Measurements from ENCODE around the gene ZNF609.
"Not testable (repeated sequence)": the region's sequence is repeated elsewhere in the genome, so short reads cannot be mapped to it uniquely, and the experiment has no call there.

Gene ZNF609

DNA sequence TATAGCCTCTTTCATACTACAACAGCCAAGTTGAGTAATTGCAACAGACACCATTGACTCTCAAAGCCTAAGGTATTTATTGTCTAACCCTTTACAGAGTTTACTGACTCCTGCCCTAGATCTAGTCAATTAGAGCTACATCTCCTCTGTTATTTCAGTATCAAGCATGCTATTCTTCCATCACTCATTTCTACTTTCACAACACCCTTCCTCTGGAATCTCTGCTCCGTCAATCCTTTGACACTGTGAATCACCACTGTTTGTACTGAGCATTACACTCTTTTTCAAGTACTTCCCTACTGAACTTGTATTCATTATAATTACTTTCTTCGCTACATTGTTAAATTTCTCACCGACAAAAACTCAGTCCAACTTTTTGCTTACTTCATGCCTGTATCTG lies 121.8 kb downstream of the ZNF609 start:
- H3K9me3 ChIP-seq (ENCODE audit: low read depth, low read length), result no peaks in the 10 kb centered on the region
- TF ChIP-seq POLR2AphosphoS5 (IDR thresholded peaks at IDR 0.05; ENCODE audit: borderline replicate concordance, low read depth, low read length), result no peak
- H3K36me3 ChIP-seq (ENCODE audit: insufficient read depth, low read length), result no peaks in the 10 kb centered on the region

DNA sequence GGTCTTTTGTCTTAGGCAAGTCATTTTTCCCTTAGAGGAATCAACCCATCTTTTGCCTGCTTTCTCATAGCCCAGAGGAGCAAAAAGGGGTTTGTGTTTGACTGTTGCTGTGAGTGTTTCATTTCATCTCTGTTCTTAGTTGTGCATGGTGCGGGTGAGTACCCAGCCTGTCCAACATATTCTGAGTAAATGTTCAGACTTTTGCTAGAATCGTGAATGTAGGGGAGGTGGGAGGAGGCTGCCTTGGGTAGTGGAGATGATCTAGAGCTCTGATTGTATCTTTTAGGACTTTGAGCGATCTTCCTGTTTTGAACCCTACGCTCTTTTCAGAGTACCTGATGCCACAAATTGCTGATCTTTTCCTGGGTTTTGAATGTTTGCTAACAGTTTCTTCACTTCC lies 123.1 kb downstream of the ZNF609 start:
- Histone ChIP-seq H3K9me3 (ENCODE audit: low read depth, low read length) (no peaks in the 10 kb centered on the region), H3K9ac (ENCODE audit: insufficient read length) (no peak overlapping the region), H3K27ac (no peak overlapping the region), H3K36me3 (ENCODE audit: insufficient read depth, low read length) (no peaks in the 10 kb centered on the region), H3K4me3 (no peak overlapping the region)
- no peak for DNase-seq (ENCODE audit: low read depth, low spot score)
- no peak for TF ChIP-seq EZH2 (IDR thresholded peaks at IDR 0.05)
- TF ChIP-seq POLR2AphosphoS5 (IDR thresholded peaks at IDR 0.05; ENCODE audit: borderline replicate concordance, low read depth, low read length), result no peak
- no peak for TF ChIP-seq FOXP2 (optimal IDR thresholded peaks at IDR 0.05; ENCODE audit: control extremely low read depth, extremely low read length, insufficient read depth)

More for the DNA sequence above, 121.8 kb downstream of the ZNF609 start:
- Histone ChIP-seq H3K27ac (no peak overlapping the region), H3K4me3 (no peak overlapping the region), H3K9ac (ENCODE audit: insufficient read length) (no peak overlapping the region)
- no peak for DNase-seq (ENCODE audit: low read depth, low spot score)

DNA sequence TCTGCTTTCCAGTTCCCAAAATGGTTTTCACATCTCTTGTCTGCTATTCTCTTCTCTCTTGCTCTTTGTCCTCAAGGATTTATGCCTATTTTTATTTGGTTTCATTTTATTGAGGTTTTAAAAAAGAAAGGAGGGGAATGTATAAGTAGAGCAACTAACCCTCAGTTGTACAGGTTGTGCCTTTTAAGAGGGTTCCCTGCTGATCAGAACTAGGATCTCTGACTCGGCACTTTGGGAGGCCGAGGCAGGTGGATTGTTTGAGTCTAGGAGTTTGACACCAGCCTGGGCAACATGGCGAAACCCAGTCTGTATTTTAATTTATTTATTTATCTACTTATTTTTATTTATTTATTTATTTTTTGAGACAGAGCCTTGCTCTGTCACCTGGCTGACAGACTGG lies 123.6 kb downstream of the ZNF609 start:
- H3K9me3 ChIP-seq (ENCODE audit: low read depth, low read length), result no peaks in the 10 kb centered on the region
- no peak for DNase-seq (ENCODE audit: low read depth, low spot score)
- no peak overlapping the region for H3K4me3 ChIP-seq
- no peaks in the 10 kb centered on the region for H3K36me3 ChIP-seq (ENCODE audit: insufficient read depth, low read length)
- H3K27ac ChIP-seq, result no peak overlapping the region
- no peak overlapping the region for H3K9ac ChIP-seq (ENCODE audit: insufficient read length)
- TF ChIP-seq EZH2 (IDR thresholded peaks at IDR 0.05), result no peak
- no peak for TF ChIP-seq FOXP2 (optimal IDR thresholded peaks at IDR 0.05; ENCODE audit: control extremely low read depth, extremely low read length, insufficient read depth)

DNA sequence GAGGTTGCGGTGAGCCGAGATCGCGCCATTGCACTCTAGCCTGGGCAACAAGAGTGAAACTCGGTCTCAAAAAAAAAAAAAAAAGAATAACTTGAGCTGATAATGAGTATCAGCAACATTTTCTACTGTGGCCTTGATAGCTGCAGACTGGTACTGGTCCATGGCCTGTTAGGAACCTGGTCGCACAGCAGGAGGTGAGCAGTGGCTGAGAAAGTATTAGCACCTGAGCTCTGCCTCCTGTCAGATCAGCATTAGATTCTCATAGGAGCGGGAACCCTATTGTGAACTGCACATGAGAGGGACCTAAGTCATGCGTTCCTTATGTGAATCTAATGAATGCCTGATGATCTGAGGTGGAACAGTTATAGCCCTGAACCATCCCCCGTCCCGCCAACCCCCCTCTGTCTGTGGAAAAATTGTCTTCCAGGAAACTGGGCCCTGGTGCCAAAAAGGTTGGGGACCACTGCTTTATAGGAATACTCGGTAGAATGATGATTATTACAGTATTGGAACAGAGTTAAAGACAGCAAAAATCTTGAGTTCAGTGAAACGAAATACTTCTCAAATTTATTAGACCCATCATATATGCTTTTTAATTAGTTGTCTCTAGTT lies 126.0 kb downstream of the ZNF609 start:
- TF ChIP-seq FOXP2 (optimal IDR thresholded peaks at IDR 0.05; ENCODE audit: control extremely low read depth, extremely low read length, insufficient read depth) (no peak), EZH2 (IDR thresholded peaks at IDR 0.05) (no peak), POLR2AphosphoS5 (IDR thresholded peaks at IDR 0.05; ENCODE audit: borderline replicate concordance, low read depth, low read length) (no peak)
- H3K9me3 ChIP-seq (ENCODE audit: low read depth, low read length), result no peaks in the 10 kb centered on the region
- no peak overlapping the region for H3K9ac ChIP-seq (ENCODE audit: insufficient read length)
- no peak overlapping the region for H3K4me3 ChIP-seq
- no peaks in the 10 kb centered on the region for H3K36me3 ChIP-seq (ENCODE audit: insufficient read depth, low read length)
- DNase-seq (ENCODE audit: low read depth, low spot score), result no peak
- no peak overlapping the region for H3K27ac ChIP-seq

DNA sequence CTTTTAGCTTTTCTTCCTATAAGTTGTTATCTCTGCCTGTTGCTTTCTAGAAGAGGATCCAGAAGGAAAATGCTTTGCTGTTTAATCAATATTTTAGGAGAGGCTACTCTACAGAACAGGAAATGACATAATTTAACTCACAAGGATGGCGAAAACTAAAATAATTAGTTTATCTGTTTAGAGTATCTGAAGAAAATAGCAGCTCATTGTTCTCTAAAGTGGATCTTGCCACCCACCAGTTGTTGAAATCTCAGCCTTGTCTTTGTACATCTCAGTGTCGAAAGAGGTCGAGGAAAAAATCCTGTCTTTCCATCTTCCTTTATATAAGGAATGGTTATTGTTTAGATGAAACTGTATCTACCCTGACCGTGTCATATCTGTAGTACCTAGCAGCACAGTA lies 126.6 kb downstream of the ZNF609 start:
- Histone ChIP-seq H3K36me3 (ENCODE audit: insufficient read depth, low read length) (no peaks in the 10 kb centered on the region), H3K27ac (no peak overlapping the region), H3K9me3 (ENCODE audit: low read depth, low read length) (no peaks in the 10 kb centered on the region), H3K9ac (ENCODE audit: insufficient read length) (no peak overlapping the region), H3K4me3 (no peak overlapping the region)
- TF ChIP-seq FOXP2 (optimal IDR thresholded peaks at IDR 0.05; ENCODE audit: control extremely low read depth, extremely low read length, insufficient read depth) (no peak), POLR2AphosphoS5 (IDR thresholded peaks at IDR 0.05; ENCODE audit: borderline replicate concordance, low read depth, low read length) (no peak), EZH2 (IDR thresholded peaks at IDR 0.05) (no peak)
- no peak for DNase-seq (ENCODE audit: low read depth, low spot score)

DNA sequence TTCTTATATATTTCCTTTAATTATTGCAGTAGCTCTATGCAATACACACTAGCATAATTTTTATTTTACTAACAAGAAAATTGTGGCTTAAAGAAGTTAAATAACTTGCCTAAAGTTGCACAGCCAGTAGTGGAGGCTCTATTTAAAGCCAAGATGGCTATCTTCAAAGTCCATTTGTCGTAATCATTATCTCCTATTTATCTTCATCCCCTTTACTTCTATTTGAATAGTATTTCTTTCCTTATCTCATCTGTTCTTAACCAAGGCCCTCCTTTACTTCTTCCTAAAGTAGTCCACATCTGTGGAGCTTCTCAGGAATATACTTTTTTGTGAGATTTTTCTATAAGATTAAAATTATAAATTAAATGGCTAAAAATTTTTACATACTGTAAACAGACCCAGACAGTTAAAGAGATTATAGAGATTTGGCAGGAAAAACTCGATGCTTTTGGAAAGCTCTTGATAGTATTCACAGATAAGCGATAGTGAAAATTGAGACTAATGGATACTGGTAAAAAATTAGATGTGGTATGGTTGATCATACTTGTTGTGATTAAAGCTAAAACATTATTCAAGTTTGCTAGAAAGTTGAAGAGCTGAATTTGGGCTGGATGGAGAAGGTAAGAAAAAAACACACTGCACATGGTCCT lies 129.2 kb downstream of the ZNF609 start:
- Histone ChIP-seq H3K27ac (no peak overlapping the region), H3K36me3 (ENCODE audit: insufficient read depth, low read length) (no peaks in the 10 kb centered on the region), H3K9me3 (ENCODE audit: low read depth, low read length) (no peaks in the 10 kb centered on the region), H3K9ac (ENCODE audit: insufficient read length) (no peak overlapping the region), H3K4me3 (no peak overlapping the region)
- DNase-seq (ENCODE audit: low read depth, low spot score), result no peak
- TF ChIP-seq POLR2AphosphoS5 (IDR thresholded peaks at IDR 0.05; ENCODE audit: borderline replicate concordance, low read depth, low read length), result no peak

DNA sequence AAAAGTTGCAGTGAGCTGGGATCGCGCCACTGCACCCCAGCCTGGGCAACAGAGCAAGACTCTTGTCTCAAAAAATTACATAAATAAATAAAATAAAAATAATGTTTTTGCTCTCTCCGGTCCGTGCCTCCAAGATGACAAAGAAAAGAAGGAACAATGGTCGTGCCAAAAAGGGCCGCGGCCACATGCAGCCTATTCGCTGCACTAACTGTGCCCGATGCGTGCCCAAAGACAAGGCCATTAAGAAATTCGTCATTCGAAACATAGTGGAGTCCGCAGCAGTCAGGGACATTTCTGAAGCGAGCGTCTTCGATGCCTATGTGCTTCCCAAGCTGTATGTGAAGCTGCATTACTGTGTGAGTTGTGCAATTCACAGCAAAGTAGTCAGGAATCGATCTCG lies 132.5 kb downstream of the ZNF609 start:
- not testable (repeated sequence) for H3K27ac ChIP-seq; H3K4me3 ChIP-seq; H3K9me3 ChIP-seq (ENCODE audit: low read depth, low read length); H3K9ac ChIP-seq (ENCODE audit: insufficient read length); DNase-seq (ENCODE audit: low read depth, low spot score); H3K36me3 ChIP-seq (ENCODE audit: insufficient read depth, low read length)

DNA sequence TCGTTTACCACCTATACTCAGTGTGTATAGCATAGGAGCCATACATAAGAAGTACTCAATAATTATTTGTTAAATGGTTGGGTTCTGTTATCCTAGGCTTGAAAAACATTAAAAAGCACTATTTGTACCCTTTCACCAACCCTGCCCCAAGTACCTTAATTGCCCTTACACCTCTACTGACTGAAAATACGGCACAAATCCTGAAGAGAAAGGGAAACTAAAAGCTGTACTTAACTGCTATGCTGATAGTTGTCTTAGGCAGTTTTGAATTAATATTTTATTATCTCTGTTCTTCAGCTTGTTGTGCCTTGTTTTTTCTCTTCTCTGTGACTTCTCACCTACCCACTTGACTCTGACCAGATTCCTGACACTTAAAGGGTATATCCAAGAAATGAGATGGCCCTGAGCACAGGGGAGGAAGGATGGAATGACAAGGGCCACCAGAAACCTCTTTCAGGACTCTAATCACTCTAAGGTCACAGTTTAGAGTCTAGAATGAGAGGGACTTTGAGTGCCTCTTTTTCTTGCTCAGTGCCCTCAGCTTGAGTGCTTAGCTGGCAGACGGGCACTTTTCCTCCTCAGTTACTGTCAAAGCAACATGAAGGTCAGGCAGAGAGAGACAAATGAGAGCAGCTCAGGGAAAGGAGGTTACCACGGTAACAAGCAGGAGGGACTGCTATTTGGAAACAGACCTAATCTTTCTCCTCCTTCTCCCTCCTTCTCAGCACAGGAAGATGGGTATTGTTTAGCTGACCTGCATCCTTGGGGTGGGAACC lies 136.5 kb downstream of the ZNF609 start:
- no peak for DNase-seq (ENCODE audit: low read depth, low spot score)
- Histone ChIP-seq H3K4me3 (no peak overlapping the region), H3K9ac (ENCODE audit: insufficient read length) (no peak overlapping the region), H3K36me3 (ENCODE audit: insufficient read depth, low read length) (no peaks in the 10 kb centered on the region), H3K27ac (no peak overlapping the region), H3K9me3 (ENCODE audit: low read depth, low read length) (no peaks in the 10 kb centered on the region)
- TF ChIP-seq EZH2 (IDR thresholded peaks at IDR 0.05) (no peak), POLR2AphosphoS5 (IDR thresholded peaks at IDR 0.05; ENCODE audit: borderline replicate concordance, low read depth, low read length) (no peak), FOXP2 (optimal IDR thresholded peaks at IDR 0.05; ENCODE audit: control extremely low read depth, extremely low read length, insufficient read depth) (no peak)

DNA sequence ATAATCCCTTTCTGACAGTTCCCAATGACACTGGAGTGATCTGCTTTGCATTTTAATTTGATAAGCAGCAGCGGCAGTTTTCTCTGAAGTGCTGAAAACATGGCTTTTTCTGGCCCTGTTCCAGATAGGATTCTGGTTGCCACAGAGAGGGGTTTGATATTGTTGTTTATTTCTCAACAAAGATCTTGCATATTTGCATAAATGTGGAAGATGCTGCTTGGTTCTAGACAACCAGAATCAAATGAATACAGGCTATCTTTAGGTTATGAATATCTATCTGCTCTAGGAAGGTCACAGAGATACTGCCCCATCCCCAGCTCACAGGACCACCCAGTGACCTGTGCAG lies 137.1 kb downstream of the ZNF609 start:
- no peaks in the 10 kb centered on the region for H3K9me3 ChIP-seq (ENCODE audit: low read depth, low read length)
- H3K36me3 ChIP-seq (ENCODE audit: insufficient read depth, low read length), result no peaks in the 10 kb centered on the region
- TF ChIP-seq EZH2 (IDR thresholded peaks at IDR 0.05), result no peak
- TF ChIP-seq POLR2AphosphoS5 (IDR thresholded peaks at IDR 0.05; ENCODE audit: borderline replicate concordance, low read depth, low read length), result no peak
- no peak for TF ChIP-seq FOXP2 (optimal IDR thresholded peaks at IDR 0.05; ENCODE audit: control extremely low read depth, extremely low read length, insufficient read depth)
- DNase-seq (ENCODE audit: low read depth, low spot score), result no peak
- H3K9ac ChIP-seq (ENCODE audit: insufficient read length), result no peak overlapping the region
- no peak overlapping the region for H3K4me3 ChIP-seq
- H3K27ac ChIP-seq, result no peak overlapping the region

Measured in SK-N-MC (cell line).